Occipital lobe (tissue), 2 donors: ENCODE measurements around the gene COL3A1. TPM values are rescaled to one million over a fixed set of nuclear protein-coding genes. Genes with fewer than 3 reads are reported as not detected.

Source experiments
- small RNA-seq: library from RNA; depleted of rRNA; stranded (forward); fragments of <200 nt; gene quantifications from one replicate; pipeline ENCODE3, GENCODE V24; 2014
- total RNA-seq: library from RNA; depleted of rRNA; stranded (reverse); fragments of >200 nt; gene quantifications from one replicate; pipeline ENCODE4 v1.2.3, GENCODE V29; 2014

The COL3A1 gene
- total RNA-seq, 1 donor from 2014 or later = 129 TPM

Small RNAs within 50 kb of the gene (small RNA-seq; reads per million reads assigned to genes)
- not detected for gene MIR1245A

Other genes with a start within 250 kb of the COL3A1 start
- 18.9 TPM for gene COL5A2, start 205.4 kb downstream of the COL3A1 start, total RNA-seq